OCI-LY3 (cell line): ENCODE results near the gene ALOX12B.

Source experiments
- H2AFZ ChIP-seq: fragments of 200-600, 300-600 bp; shearing (Covaris generic); 2 replicates; pipeline ENCODE4 v1.6.0; 2014; ENCODE audit warnings: antibody characterized with exemption, low read depth, low read length
- H3K27ac ChIP-seq: fragments of 200-600, 300-600 bp; sonication (generic); 2 replicates; pipeline ENCODE4 v1.5.1; 2014; ENCODE audit warnings: mild to moderate bottlenecking, low read length, moderate library complexity, mixed read lengths
- H3K27me3 ChIP-seq: fragments of 200-600, 300-600 bp; sonication (generic); 2 replicates; pipeline ENCODE4 v1.6.1; 2014; ENCODE audit warnings: low read depth, low read length, mixed read lengths
- H3K36me3 ChIP-seq: fragments of 200-600, 300-600 bp; sonication (generic); replicated peaks from 2 replicates; pipeline ENCODE3; 2014; ENCODE audit warnings: low read depth, low read length, mixed read lengths
- H3K4me1 ChIP-seq: fragments of 300-600, 200-600 bp; sonication (generic); 2 replicates; pipeline ENCODE4 v1.6.1; 2014; ENCODE audit warnings: low read length, mixed read lengths
- H3K4me2 ChIP-seq: fragments of 200-600, 300-600 bp; sonication (generic); 2 replicates; pipeline ENCODE4 v1.6.1; 2014; ENCODE audit warnings: low read length, mixed read lengths
- H3K4me3 ChIP-seq: fragments of 300-600, 200-600 bp; sonication (generic); 2 replicates; pipeline ENCODE4 v1.5.1; 2014; ENCODE audit warnings: antibody characterized with exemption, mild to moderate bottlenecking, low read length, moderate library complexity
- H3K79me2 ChIP-seq: fragments of 300-600, 200-600 bp; shearing (Covaris generic); 2 replicates; pipeline ENCODE4 v1.6.1; 2014; ENCODE audit warnings: mild to moderate bottlenecking, low read length, mixed read lengths
- H3K9ac ChIP-seq: fragments of 300-600, 200-600 bp; shearing (Covaris generic); 2 replicates; pipeline ENCODE4 v1.6.0; 2014; ENCODE audit warnings: mild to moderate bottlenecking, low read length, moderate library complexity
- H3K9me3 ChIP-seq: fragments of 200-600, 300-600 bp; shearing (Covaris generic); 2 replicates; pipeline ENCODE4 v1.6.1; 2014; ENCODE audit warnings: low read length, mixed read lengths; ENCODE audit not compliant: insufficient read depth
- H4K20me1 ChIP-seq: fragments of 200-600, 300-600 bp; sonication (generic); 2 replicates; pipeline ENCODE4 v1.6.1; 2016; ENCODE audit warnings: low read length, mixed read lengths; ENCODE audit not compliant: insufficient read depth
- EZH2phosphoT487 ChIP-seq: fragments of 200-600 bp; shearing (Covaris generic); IDR thresholded peaks from 2 replicates; pipeline ENCODE4 v1.6.1; 2018; ENCODE audit warnings: antibody characterized with exemption, mixed run types, low read depth
- TF ChIP-seq, protein P1 (sequence below): fragments of 200-600, 300-600 bp; sonication (generic); IDR thresholded peaks from 2 replicates; pipeline ENCODE4 v1.5.1; 2014; ENCODE audit warnings: antibody characterized with exemption, low read length, low read depth

The ALOX12B gene

DNA sequence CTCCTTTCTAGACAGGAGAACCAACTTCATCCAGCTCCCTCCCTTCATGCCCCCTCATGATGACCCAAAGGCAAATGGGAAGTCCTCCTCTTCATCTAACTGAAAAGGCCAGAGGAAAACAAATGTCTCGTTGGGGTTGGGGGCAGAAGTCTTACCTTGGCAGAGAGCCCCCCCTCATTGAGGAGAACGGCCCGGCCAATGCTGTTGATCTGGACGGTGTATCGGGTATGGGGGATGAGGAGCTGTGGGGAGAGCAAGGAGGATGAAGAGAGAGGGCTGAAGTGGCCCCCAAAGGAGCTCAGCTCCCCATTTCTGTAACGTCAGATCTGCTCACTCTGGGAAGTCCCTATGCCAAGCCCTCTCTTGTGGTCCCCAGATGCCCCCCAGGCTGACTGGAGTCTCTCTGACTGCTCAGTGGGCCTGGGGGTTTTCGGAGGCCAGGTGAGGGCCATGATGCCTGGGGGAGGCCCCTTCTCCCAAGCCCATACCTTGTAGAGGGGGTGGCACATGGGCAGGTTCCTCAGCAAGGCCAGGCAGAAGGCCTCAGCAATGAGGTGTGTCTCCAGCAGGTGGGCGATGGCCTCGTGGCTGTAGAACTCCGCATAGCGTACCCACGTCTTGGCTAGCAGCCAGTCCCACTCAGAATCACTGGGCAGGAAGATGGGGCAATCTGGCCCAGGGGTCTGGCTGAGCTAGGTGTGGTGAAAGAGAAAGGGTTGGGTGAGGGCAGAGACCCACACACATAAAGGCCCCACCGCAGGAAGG is 10.8 kb downstream of the ALOX12B start:
- no peak overlapping the region for H3K4me3 ChIP-seq
- no peak overlapping the region for H2AFZ ChIP-seq
- TF ChIP-seq, protein P1, sequence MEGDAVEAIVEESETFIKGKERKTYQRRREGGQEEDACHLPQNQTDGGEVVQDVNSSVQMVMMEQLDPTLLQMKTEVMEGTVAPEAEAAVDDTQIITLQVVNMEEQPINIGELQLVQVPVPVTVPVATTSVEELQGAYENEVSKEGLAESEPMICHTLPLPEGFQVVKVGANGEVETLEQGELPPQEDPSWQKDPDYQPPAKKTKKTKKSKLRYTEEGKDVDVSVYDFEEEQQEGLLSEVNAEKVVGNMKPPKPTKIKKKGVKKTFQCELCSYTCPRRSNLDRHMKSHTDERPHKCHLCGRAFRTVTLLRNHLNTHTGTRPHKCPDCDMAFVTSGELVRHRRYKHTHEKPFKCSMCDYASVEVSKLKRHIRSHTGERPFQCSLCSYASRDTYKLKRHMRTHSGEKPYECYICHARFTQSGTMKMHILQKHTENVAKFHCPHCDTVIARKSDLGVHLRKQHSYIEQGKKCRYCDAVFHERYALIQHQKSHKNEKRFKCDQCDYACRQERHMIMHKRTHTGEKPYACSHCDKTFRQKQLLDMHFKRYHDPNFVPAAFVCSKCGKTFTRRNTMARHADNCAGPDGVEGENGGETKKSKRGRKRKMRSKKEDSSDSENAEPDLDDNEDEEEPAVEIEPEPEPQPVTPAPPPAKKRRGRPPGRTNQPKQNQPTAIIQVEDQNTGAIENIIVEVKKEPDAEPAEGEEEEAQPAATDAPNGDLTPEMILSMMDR: no peak
- no peak for TF ChIP-seq EZH2phosphoT487
- peaks cover 12% of the 10 kb centered on the region for H3K27me3 ChIP-seq
- H3K79me2 ChIP-seq: no peaks in the 10 kb centered on the region
- no peaks in the 10 kb centered on the region for H4K20me1 ChIP-seq
- H3K4me1 ChIP-seq: peaks cover 13% of the 10 kb centered on the region
- H3K4me2 ChIP-seq: no peak overlapping the region
- no peaks in the 10 kb centered on the region for H3K9me3 ChIP-seq
- H3K36me3 ChIP-seq: no peaks in the 10 kb centered on the region
- H3K9ac ChIP-seq: no peak overlapping the region
- no peak overlapping the region for H3K27ac ChIP-seq

DNA sequence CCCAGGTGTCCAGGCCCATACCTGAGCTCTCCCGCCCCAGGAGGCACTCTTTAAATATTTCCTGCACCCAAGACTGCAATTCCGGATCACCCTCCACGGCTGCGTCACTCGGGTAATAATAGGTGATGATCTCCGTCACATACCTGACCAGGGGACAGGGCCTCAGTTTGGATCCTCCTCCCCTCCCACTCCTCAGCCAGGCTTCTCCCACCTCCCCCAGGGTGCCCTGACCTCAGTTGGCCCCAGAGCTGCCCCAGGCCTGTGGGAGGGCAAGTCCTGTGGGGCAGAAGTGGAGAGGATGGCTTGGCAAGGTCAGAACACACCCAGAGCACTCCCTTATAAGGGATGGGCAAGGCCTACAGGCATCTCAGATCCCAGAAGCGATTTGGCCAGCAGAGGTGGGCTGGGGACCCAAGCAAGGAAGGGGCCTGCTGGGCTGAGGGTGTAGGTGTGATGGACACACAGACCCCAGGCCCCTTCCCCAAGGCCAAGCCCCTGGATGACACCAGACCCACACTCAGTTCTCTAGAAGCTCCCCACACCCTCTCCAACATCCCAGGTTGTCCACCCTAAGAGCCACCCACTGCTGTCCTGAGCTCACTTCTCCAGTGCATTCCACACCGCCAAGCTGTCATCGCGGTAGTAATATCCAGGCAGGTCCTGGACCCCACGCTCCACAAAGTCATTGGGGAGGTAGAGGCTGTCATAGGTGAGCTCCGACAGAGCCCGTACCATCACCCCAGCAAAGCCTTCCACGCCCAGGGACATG is 11.8 kb downstream of the ALOX12B start:
- H3K79me2 ChIP-seq: no peaks in the 10 kb centered on the region
- H3K27me3 ChIP-seq: peaks cover 12% of the 10 kb centered on the region

DNA sequence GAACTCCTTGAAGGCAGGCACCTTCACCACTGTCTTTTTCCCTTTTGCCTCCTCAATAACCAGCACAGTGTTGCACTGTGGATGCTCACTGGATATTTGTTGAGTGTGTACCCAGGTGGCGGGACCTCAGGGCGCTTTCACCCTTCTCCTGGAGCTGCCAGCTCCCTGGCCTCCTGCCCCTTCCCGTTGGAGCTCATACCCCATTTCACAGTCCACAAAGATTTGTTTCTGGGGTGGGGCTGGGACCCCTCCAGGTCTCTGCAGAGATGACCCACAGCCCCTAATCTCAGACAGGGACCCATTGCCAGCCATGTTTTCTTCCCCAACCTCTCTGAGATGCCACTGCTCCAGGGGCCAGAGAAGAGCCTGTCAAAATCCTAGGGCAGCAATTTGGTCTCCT is 12.4 kb downstream of the ALOX12B start:
- H2AFZ ChIP-seq: no peak overlapping the region
- no peaks in the 10 kb centered on the region for H3K36me3 ChIP-seq
- no peaks in the 10 kb centered on the region for H3K9me3 ChIP-seq
- no peaks in the 10 kb centered on the region for H4K20me1 ChIP-seq
- H3K27ac ChIP-seq: no peak overlapping the region
- H3K9ac ChIP-seq: no peak overlapping the region
- TF ChIP-seq, protein P1: no peak
- no peak for TF ChIP-seq EZH2phosphoT487
- H3K27me3 ChIP-seq: peaks cover 12% of the 10 kb centered on the region
- H3K79me2 ChIP-seq: no peaks in the 10 kb centered on the region
- peaks cover 8% of the 10 kb centered on the region for H3K4me1 ChIP-seq
- H3K4me3 ChIP-seq: no peak overlapping the region
- no peak overlapping the region for H3K4me2 ChIP-seq

More for the DNA sequence above, 11.8 kb downstream of the ALOX12B start:
- H3K4me3 ChIP-seq: no peak overlapping the region
- no peaks in the 10 kb centered on the region for H3K36me3 ChIP-seq
- no peaks in the 10 kb centered on the region for H3K9me3 ChIP-seq
- no peak overlapping the region for H3K27ac ChIP-seq
- no peak overlapping the region for H3K4me2 ChIP-seq
- peaks cover 13% of the 10 kb centered on the region for H3K4me1 ChIP-seq
- no peak for TF ChIP-seq EZH2phosphoT487
- TF ChIP-seq, protein P1: no peak
- H2AFZ ChIP-seq: no peak overlapping the region
- H4K20me1 ChIP-seq: no peaks in the 10 kb centered on the region
- no peak overlapping the region for H3K9ac ChIP-seq

DNA sequence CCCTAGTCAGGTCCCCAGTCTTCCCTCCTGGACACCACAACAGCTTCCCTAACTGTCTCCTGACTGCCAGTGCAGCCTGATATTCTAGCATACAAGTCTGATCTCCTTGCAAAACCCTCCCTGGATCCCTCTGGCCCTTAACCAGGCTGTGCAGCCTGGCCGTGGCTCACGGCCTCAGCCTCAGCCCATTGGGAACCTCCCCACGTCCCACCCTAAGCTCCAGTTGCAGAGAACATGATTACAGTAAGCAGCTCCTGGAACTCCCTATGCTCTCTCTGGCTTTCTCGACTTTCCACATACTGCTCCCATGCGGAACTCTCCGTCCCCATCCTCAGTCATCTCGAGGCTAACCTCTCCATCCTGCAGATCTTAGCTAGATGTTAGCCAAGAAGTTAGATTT is 13.0 kb downstream of the ALOX12B start:
- Histone ChIP-seq H3K27me3 (peaks cover 12% of the 10 kb centered on the region), H3K9me3 (no peaks in the 10 kb centered on the region), H3K36me3 (no peaks in the 10 kb centered on the region), H4K20me1 (no peaks in the 10 kb centered on the region), H3K4me2 (no peak overlapping the region), H2AFZ (no peak overlapping the region), H3K4me3 (no peak overlapping the region), H3K27ac (no peak overlapping the region), H3K79me2 (no peaks in the 10 kb centered on the region), H3K9ac (no peak overlapping the region), H3K4me1 (peaks cover 8% of the 10 kb centered on the region)
- TF ChIP-seq EZH2phosphoT487: no peak
- TF ChIP-seq, protein P1: no peak
